NOMO-1 treated with DMSO at 0.1 percent for 48 hours (cell line): ENCODE data around the gene RAB29.

Experiments used
- DNase-seq: peaks from one replicate; lab custom pipeline; 2025; ENCODE audit not compliant: unreplicated experiment; lab: John Stamatoyannopoulos, UW

RAB29 gene

GRCh38 chr1:205766038-205766437 lies 9.2 kb downstream of the RAB29 start:
- DNase-seq, result no peak

GRCh38 chr1:205764578-205764977 lies 10.7 kb downstream of the RAB29 start:
- DNase-seq, result no peak

GRCh38 chr1:205763980-205764379 lies 11.3 kb downstream of the RAB29 start:
- DNase-seq, result no peak

GRCh38 chr1:205760606-205761005 lies 14.7 kb downstream of the RAB29 start:
- DNase-seq, result no peak

DNA sequence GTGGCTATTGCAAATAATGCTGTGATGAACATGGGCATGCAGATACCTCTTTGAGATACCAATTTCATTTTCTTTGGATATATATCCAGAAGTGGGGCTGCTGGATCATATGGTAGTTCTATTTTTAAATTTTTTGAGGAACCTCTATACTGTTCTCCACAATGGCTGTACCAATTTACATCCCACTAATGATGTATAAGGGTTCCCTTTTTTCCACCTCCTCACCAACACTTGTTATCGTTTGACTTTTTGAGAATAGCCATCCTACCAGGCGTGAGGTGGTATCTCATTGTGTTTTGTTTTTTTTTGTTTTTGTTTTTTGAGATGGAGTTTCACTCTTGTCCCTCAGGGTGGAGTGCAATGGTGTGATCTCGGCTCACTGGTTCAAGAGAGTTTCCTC lies 18.7 kb downstream of the RAB29 start:
- no peak for DNase-seq

DNA sequence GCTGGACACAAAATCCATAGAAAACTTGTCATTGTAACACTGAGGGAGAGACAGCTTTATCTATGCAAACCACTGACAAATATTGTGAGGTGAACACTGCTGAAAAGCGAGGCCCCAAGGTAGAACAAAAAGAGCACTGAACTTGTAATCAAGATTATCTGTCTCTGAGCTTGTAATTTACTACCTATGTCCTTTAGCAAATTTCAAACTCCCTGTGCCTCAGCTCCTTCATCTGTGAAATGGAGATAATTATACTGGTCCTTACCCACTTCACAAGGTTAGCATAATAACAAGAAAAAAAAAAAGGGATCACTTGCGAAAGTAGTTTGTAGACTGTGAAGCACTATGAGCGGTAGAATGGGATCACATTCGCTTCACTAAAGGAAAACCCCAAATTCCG lies 20.4 kb downstream of the RAB29 start:
- no peak for DNase-seq

GRCh38 chr1:205751036-205751651 lies 24.1 kb downstream of the RAB29 start:
- DNase-seq, result no peak

DNA sequence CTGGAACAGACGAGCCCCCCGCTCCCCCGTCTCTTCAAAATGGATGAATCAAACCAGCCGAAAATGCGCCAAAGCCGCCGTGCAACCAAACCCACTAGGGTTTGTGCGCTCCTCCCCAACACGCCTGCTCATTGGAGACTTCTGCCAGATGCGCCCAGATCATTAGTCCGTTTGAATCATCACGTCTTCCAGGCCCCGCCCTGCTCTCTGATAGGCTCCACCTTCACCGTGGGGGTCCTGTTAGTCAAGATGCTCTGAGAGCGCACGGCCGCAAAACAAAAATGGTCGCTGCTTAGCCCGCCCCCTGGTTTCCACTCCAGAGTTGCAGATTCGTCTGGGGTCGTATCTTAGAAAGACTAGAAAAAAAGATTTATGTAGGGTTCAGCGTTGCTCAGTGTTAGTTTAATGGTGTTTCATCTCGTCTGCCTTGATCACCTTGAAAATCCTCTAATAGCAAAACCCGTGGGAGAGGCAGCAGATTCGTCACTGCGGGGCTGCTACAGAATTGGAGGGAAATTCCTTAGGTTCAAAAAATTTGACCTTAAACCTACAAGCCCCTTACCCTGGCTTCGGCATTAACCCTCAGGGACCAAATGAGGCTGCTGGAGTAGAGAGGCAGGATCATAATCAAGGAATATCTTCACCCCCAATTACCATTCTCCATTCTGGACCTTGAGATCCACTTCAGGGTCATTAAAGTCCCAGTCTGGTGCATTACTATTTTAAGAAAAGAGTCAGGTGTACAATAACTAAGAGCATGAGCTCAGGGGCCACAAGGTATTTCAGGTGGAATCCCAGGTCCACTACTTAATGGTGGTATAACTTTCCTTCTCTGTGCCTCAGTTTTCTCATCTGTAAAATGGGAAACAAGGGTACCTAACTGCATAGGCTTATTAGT lies 24.9 kb downstream of the RAB29 start, which contains the start of gene NUCKS1:
Gene NUCKS1 (minus strand): TSS at position 45 of the 898 bp plus-strand sequence. CDS start 209 bp downstream, outside the sequence.
- DNase-seq, result peak; percentile 99

DNA sequence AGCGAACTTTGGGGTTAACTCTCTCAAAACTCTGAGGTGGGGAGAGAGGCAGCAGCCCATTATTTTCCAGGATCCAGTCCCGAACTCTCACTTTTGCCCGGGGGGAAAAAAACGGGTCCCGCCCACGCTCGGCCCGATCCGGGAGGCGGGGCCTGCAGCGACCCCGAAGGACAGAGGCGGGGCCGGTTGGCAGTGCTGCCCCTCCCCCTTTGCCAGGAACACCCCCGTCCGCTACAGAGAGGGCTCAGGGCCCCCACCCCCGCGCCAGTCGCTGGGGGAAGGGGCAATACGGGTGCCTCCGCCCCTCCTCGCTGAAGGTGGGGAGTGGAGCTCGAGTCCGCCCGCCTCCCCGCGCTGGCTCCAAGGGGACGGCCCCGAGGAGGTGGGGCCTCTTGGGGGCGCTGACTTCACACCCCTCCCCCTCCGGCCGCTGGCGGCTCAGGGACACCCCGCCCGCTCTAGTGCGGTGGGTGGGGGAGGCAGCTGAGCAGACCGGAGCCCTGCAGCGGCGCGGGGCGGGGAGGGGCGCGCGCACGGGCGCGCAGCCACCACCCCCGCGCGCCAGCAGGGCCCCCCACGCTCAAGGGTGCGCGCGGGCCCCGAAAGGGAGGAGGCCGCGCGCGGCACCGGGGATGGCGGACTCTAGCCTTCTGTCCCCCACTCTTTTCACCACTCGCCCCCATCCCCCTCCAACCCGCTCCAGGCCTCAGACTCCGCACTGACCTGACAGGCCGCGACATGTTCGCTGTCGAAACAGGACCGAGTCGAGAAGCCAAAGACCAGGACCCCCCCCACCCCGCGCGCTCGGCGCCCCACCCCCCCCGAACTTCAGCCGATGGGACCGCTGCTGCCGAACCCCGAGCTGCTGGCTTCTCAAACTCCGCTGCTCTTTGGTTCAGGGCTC lies 25.8 kb downstream of the RAB29 start:
- peak; percentile 91 for DNase-seq

DNA sequence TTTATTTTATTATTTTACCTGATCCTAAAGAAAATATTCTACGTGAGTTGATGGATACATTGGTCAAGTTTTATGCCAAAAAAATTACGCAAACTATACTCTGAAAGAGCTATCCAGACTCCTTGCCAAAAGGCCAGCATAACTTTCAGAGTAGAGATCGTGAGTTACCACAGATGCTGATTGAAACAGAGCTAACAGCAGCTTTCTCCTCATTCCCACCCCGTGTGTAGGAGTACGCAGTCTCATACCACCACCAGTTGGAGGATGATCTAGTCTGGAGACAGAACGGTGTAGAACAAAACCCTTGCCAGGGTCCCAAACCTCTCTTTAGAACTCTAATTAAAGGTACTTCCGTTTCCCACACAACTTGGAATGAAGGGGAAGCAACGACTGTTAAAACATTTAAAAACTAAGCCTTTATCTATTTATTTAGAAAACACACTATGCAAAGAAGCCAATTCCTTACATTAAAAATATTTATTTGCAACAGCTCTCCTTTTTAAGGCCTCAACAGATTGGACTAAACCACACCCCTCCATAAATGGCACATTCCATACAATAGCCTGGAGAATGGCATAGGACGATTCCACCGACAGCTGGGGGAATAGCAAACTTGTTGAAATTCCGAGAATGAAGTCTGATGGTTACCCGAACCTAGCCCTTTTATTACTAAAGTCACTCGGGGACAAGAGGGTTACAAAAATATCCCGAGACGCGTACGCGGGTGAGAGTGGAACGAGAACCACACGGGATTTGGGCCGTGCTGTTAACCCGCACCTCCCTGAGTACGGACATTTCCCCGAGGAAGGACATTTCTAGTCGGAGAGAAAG lies 26.7 kb downstream of the RAB29 start:
- peak; percentile 78 for DNase-seq

- DNase-seq, result no peak
Observed at GRCh38 chr1:205746757-205747412, 28.4 kb downstream of the RAB29 start.

DNA sequence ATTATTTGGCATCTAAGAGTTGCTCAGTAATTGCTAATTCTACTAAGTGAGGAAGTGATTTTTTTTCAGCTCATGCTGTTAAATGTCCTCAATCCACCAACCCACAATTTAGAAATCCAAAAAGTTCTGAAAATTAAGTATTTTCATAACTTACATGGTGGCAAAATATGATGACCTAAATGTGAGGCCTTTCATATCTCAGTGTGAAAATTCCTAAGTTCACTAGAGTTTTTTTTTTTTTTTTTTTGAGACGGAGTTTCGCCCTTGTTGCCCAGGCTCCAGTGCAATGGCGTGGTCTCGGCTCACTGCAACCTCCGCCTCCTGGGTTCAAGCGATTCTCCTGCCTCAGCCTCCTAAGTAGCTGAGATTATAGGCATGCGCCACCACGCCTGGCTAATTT lies 30.9 kb downstream of the RAB29 start:
- DNase-seq, result no peak

DNA sequence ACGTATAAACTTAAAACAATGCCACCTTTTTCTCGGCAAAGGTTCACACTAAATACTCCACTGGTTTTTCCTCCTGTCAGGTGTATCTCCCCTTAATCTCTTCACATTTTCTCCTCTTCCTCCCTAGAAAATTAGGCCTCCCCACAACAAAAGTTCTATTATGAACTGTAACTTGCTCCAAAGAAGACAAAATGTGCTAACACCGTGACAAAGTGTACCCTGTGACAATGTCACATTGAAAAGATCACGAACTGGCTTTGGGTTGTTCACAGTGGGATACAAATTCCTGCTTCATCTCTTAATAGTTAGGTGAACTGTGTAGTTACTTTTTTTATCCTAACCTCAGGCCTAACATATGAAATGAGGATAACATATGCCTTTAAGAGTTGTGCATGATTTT lies 31.3 kb downstream of the RAB29 start:
- no peak for DNase-seq

DNA sequence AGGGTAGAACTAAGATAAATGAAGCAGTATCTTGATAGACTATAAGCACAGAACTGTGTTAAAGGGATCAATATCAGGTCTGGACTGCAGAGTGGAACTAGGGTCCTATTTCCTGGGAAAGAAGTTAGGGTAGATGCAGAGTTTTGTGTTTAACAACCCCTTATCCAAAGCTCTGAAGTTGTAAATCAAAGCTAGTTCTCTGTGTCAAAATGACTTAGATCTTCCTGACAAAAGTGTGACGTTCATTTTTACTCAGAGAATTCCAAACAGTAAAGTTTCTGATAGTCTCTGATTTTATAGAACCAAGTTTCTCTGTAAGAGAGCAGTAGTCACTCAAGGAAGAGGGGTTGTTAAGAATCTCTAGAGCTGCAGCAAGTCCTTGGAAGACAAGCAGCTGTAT lies 33.6 kb downstream of the RAB29 start:
- no peak for DNase-seq

DNA sequence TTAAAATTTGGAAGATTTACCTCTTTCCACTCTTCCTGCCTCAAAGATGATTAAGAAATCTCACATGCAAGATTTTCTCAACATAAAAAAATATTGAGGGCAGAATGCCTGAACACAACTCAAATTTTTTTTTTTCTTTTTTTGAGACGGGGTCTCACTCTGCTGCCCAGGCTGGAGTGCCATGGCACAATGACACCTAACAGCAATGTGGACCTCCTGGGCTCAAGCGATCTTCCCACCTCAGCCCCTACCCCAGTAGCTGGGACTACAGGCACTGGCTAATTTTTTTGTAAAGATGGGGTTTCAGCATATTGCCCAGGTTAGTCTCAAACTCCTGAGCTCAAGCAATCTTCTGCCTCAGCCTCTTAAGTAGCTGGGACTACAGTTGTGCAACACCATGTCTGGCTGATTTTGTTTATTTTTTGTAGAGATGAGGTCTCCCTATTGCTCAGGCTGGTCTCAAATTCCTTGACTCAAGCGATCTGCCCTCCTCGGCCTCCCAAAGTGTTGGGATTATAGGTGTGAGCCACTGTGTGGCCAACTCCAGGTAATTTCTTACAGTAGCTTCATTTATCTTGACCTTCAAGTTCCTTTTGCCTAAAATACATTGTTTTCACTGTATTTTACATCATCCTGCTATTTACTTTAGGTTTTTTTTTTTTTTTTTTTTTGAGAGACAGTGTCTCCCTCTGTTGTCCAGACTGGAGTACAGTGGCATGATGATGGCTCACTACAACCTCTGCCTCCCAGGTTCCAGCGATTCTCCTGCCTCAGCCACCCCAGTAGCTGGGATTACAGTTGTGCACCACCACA lies 35.7 kb downstream of the RAB29 start:
- no peak for DNase-seq

DNA sequence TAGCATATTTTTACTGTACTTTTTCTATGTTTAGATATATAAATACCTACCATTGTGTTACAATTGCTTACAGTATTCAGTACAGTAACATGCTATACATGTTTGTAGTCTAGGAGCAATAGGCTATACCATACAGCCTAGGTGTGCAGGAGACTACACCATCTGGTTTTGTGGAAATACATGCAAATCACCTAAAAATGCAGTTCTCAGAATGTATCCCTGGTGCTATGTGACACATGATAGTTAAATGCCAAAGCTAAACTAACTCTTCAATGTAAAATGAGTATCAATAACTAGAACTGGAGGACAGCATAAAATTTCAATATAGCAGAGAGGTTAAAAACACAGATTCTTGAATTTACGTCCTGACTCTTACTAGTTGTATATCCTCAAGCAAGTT lies 40.1 kb downstream of the RAB29 start:
- DNase-seq, result no peak

GRCh38 chr1:205733438-205734175 lies 41.7 kb downstream of the RAB29 start:
- no peak for DNase-seq

DNA sequence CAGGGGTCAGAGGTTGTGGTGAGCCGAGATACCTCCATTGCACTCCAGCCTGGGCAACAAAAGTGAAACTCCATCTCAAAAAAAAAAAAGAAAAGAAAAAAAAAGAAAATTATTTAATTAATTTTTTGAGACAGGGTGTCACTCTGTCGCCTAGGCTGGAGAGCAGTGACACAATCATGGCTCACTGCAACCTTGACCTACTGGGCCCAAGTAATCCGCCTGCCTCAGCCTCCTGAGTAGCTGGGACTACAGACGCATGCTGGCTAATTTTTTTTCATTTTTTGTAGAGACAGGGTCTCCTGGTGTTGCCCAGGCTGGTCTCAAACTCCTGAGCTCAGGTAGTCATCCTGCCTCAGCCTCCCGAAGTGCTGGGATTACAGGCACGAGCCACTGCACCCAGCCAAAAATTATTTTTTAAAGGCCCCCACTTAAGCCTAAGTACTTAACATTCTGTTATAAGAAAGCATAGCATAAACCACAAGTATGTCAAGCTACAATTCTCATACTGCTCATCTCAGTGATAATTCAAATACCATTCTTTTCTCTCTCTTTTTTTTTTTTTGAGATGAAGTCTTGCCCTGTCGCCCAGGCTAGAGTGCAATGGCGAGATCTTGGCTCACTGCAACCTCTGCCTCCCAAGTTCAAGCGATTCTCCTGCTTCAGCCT lies 45.2 kb downstream of the RAB29 start:
- no peak for DNase-seq
